K562 (cell line): ENCODE measurements around the gene ABCA7. TPM values are rescaled to one million over a fixed set of nuclear protein-coding genes. Genes with fewer than 3 reads are reported as not detected.
A peak's percentile ranks its signal among the peaks of the same experiment; 100 is the strongest.

ENCODE experiments used
- BRCA1 ChIP-seq, 2 experiments: fragments of 450-650 bp in 1 of 2; sonication (generic) in 1 of 2; formaldehyde crosslinking in 1 of 2; IDR thresholded peaks; 2 replicates each; pipeline versions ENCODE4 v1.5.0 to v1.6.1; 2017 to 2020; ENCODE audit warnings: mild to moderate bottlenecking in 1 of 2, missing genetic modification reagents in 1 of 2
- E2F4 ChIP-seq: sonication (generic); formaldehyde crosslinking; IDR thresholded peaks from 2 replicates; pipeline ENCODE4 v1.8.0; 2022; ENCODE audit warnings: mild to moderate bottlenecking, low read depth, missing genetic modification reagents
- MGA ChIP-seq: fragments of 450-650 bp; IDR thresholded peaks from 2 replicates; pipeline ENCODE4 v1.6.1; 2016; ENCODE audit warnings: mild to moderate bottlenecking, moderate library complexity
- PHF8 ChIP-seq: fragments of 200-600 bp; sonication (generic); IDR thresholded peaks from 2 replicates; pipeline ENCODE4 v1.6.1; 2012; ENCODE audit warnings: mixed run types, mild to moderate bottlenecking, inconsistent platforms, low read length, moderate library complexity, borderline replicate concordance
- RBM22 ChIP-seq: fragments of 200-400 bp; formaldehyde crosslinking; IDR thresholded peaks from 2 replicates; pipeline ENCODE4 v1.6.1; 2018; ENCODE audit warnings: low read length, low read depth; ENCODE audit not compliant: poor library complexity, severe bottlenecking
- RHOXF2B ChIP-seq: fragments of 250-450 bp; sonication (Bioruptor Pico); conservative IDR thresholded peaks from 2 replicates; pipeline ENCODE4 v1.5.1; 2021
- SMAD4 ChIP-seq: fragments of 250-450 bp; sonication (Bioruptor Pico); conservative IDR thresholded peaks from 2 replicates; pipeline ENCODE4 v1.8.0; 2021; ENCODE audit warnings: inconsistent platforms, mild to moderate bottlenecking, moderate library complexity
- SMARCA4 ChIP-seq: fragments of 450-650 bp; IDR thresholded peaks from 2 replicates; pipeline ENCODE4 v1.6.1; 2016
- ZBTB7A ChIP-seq: IDR thresholded peaks from 2 replicates; pipeline ENCODE4 v1.6.1; 2011; ENCODE audit warnings: low read depth, mild to moderate bottlenecking, low read length, moderate library complexity, borderline replicate concordance; ENCODE audit not compliant: control insufficient read depth
- ZFP91 ChIP-seq: sonication (generic); formaldehyde crosslinking; IDR thresholded peaks from 2 replicates; pipeline ENCODE4 v1.8.0; 2022; ENCODE audit warnings: mild to moderate bottlenecking, missing genetic modification reagents
- ZNF134 ChIP-seq: fragments of 250-450 bp; sonication (Bioruptor Pico); conservative IDR thresholded peaks from 2 replicates; pipeline ENCODE4 v1.4.0; 2020
- ZNF780A ChIP-seq: fragments of 250-450 bp; sonication (Bioruptor Pico); IDR thresholded peaks from 2 replicates; pipeline ENCODE4 v1.5.0; 2021; ENCODE audit warnings: mild to moderate bottlenecking
- ZNF830 ChIP-seq: fragments of 250-450 bp; sonication (Bioruptor Pico); IDR thresholded peaks from 2 replicates; pipeline ENCODE4 v1.5.0; 2021; ENCODE audit warnings: mild to moderate bottlenecking
- polyA plus RNA-seq, 8 experiments: library from polyadenylated mRNA; depleted of rRNA in 4 of 8; stranded (reverse) in 5 of 8; unstranded in 3 of 8; fragments of >200 nt; fragmentation: Nextera tagmentation in 2 of 8; fragmentation: Illumina TruSeq in 1 of 8; extraction: Ambion mirVana in 2 of 8; extraction: Trizol in 1 of 8; gene quantifications; 2 replicates each; pipeline versions ENCODE4 v1.2.1 to v1.2.3, GENCODE V29; 2011 to 2014; ENCODE audit warnings: inconsistent platforms in 1 of 8, missing spikeins in 1 of 8
- total RNA-seq, 7 experiments: library from RNA; depleted of rRNA in 6 of 7; stranded (reverse); fragments of >200 nt in 6 of 7; fragmentation: Illumina TruSeq in 2 of 7; extraction: Trizol in 2 of 7; gene quantifications; 2 replicates each; pipeline versions ENCODE4 v1.2.1 to v1.2.3, GENCODE V29; 2011 to 2021; ENCODE audit warnings: low replicate concordance in 1 of 7

ABCA7 gene
- total and polyA plus RNA-seq, 9 of the 15 experiments (the other 6 are each of a cell fraction or from before 2014, with no cell fraction given): 2.3 to 96.1 (median 31.2) TPM

- TF ChIP-seq MGA: peak; percentile 65
- no peak for TF ChIP-seq E2F4 (CRISPR knock-in tag)
- TF ChIP-seq ZNF830 (CRISPR knock-in tag): no peak
- peak; percentile 37; the same call in 1 of the 2 replicates for TF ChIP-seq SMARCA4
- peak; percentile 50 for TF ChIP-seq SMAD4 (CRISPR knock-in tag)
- TF ChIP-seq BRCA1 (IDR thresholded peaks at IDR 0.05): no peak
- TF ChIP-seq BRCA1 (CRISPR knock-in tag; IDR thresholded peaks at IDR 0.05): no peak
- TF ChIP-seq ZBTB7A: peak; percentile 77; the same call in 1 of the 2 replicates
- 0 out of 2 replicates have a peak, but pooled peaks have one; percentile 19 for TF ChIP-seq PHF8
- no peak for TF ChIP-seq ZFP91 (CRISPR knock-in tag)
- no peak for TF ChIP-seq RHOXF2B (CRISPR knock-in tag)
- TF ChIP-seq ZNF134 (CRISPR knock-in tag): no peak
- TF ChIP-seq ZNF780A (CRISPR knock-in tag): no peak
- peak; percentile 84 for TF ChIP-seq RBM22
Measured at GRCh38 chr19:996051-996838, 43.7 kb upstream of the ABCA7 start (continued).
